Measurements from ENCODE around the gene MAP10. TPM values are rescaled to one million over a fixed set of nuclear protein-coding genes. Genes with fewer than 3 reads are reported as not detected.
"Not testable (repeated sequence)": the region's sequence is repeated elsewhere in the genome, so short reads cannot be mapped to it uniquely, and the experiment has no call there.

The MAP10 gene
- 1.9 and 3.2 TPM in 2 replicates for total RNA-seq (2014; rRNA removed; shearing (Covaris generic); ENCODE audit: low replicate concordance)

DNA sequence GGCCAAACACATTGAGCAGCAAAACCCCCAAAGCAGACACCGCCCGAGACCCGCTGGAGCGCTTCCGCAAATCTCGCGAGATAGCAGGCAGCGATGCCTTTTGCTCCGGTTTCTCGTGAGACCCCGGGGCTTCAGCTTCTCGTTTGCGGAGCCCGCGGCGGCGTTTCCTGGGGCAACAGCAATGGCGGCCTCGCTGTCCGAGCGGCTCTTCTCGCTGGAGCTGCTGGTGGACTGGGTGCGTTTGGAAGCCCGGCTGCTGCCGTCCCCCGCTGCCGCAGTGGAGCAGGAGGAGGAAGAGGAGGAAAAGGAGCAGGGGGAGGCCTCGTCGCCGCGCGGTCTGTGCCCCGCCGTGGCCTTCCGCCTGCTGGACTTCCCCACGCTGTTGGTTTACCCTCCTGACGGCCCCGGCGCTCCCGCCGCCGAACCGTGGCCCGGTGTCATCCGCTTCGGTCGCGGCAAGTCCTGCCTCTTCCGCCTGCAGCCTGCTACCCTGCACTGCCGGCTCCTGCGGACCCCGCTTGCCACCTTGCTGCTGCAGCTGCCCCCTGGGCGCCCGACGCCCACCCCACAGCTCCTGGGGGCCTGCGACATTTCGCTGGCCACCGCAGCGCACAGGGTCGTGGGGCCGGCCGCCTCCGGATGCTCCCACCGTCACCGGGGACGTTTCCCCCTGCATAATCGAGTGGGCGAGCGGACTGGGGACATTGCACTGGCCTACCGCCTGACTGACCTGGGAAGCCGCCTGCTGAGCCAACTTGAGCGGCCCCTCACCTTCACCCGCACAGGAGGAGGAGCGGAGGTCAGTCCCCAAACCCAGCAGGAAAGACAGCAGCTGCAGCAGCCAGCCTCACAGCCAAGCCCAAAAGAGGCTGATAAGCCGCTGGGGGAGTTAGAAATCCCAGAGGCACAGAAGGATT, at the start of gene MAP10:
TSS of gene MAP10 (plus strand) at position 148 of the 917 bp plus-strand sequence. CDS start at position 182, 34 bp downstream.
- Histone ChIP-seq H3K27me3 (no peaks in the 10 kb centered on the region), H3K9me3 (no peaks in the 10 kb centered on the region), H3K4me3 (peak within 1 kb of the TSS; percentile 74), H3K36me3 (no peaks in the 10 kb centered on the region)
- peak; percentile 90 for DNase-seq

- Histone ChIP-seq H3K9me3 (peaks cover 17% of the 10 kb centered on the region), H3K36me3 (no peaks in the 10 kb centered on the region), H3K27me3 (no peaks in the 10 kb centered on the region), H3K4me3 (no peak overlapping the region)
- no peak for DNase-seq
Measured at GRCh38 chr1:232764458-232765251, 40.6 kb upstream of the MAP10 start.

- Histone ChIP-seq H3K4me3 (no peak overlapping the region), H3K9me3 (peaks cover 17% of the 10 kb centered on the region), H3K36me3 (no peaks in the 10 kb centered on the region), H3K27me3 (no peaks in the 10 kb centered on the region)
- no peak for DNase-seq
Measured at GRCh38 chr1:232765542-232765941, 39.7 kb upstream of the MAP10 start.

DNA sequence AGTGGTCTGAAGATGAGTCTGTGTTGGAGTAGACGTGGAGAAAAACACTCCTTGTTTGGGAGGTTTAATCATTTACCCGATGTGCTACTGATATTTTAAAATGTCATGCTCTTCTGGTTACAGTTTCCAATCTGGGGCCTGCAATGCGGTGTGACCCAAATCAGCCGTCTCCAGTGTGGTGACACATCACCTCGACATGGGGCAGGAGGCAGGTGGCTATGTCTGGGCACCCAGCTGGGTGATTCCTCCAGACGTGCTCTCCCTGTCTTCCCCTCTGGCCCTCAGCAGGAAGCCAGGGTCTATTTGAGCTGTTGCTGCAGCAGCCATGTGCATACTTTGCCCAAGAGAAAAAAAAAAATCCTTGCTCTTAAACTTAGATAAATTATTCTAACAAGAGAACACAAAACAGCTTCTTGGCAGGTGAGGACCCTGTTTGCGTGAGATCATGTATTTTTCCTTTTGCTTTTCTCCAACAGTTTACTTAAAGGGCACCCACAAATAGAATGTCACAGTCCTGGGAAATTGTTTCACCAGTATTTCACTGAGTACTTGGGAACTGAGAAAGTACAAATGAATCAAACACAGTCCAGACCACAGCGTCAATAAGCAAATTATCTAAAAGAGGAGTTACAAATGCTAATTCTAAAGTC, 38.9 kb upstream of the MAP10 start:
- no peak for DNase-seq
- no peaks in the 10 kb centered on the region for H3K36me3 ChIP-seq
- H3K4me3 ChIP-seq: no peak overlapping the region
- H3K27me3 ChIP-seq: no peaks in the 10 kb centered on the region
- peaks cover 17% of the 10 kb centered on the region for H3K9me3 ChIP-seq

- Histone ChIP-seq H3K36me3 (no peaks in the 10 kb centered on the region), H3K9me3 (peaks cover 17% of the 10 kb centered on the region), H3K4me3 (no peak overlapping the region), H3K27me3 (no peaks in the 10 kb centered on the region)
- DNase-seq: no peak
Measured at GRCh38 chr1:232766904-232767303, 38.3 kb upstream of the MAP10 start.

- H3K27me3 ChIP-seq: no peaks in the 10 kb centered on the region
- DNase-seq: peak; percentile 77
- H3K9me3 ChIP-seq: peaks cover 17% of the 10 kb centered on the region
- no peaks in the 10 kb centered on the region for H3K36me3 ChIP-seq
- no peak overlapping the region for H3K4me3 ChIP-seq
Measured at GRCh38 chr1:232767305-232768074, 37.7 kb upstream of the MAP10 start.

- Histone ChIP-seq H3K36me3 (no peaks in the 10 kb centered on the region), H3K4me3 (no peak overlapping the region), H3K9me3 (peaks cover 10% of the 10 kb centered on the region), H3K27me3 (no peaks in the 10 kb centered on the region)
- no peak for DNase-seq
Measured at GRCh38 chr1:232768793-232769192, 36.4 kb upstream of the MAP10 start.

DNA sequence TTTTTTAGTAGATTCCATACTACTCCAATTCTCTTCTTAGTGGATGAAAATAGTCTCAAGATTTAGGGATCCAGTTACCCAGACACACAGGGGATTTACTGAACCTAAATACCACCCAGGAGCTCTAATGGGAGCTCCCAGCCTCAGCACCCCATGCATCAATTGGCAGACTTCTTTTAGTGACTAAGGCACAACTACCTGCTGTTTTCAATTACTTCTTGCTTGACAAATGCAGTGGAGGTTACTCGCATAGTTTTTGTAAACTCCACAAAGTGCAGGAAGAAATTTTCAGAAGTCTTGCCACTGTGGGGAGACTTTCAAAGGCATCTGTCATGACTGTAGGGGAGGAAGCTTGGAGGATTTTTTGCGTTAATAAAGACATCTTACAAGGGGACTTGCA, 35.5 kb upstream of the MAP10 start:
- H3K9me3 ChIP-seq: peaks cover 2% of the 10 kb centered on the region; the same call in 1 of the 2 replicates
- H3K27me3 ChIP-seq: no peaks in the 10 kb centered on the region
- DNase-seq: no peak
- H3K4me3 ChIP-seq: no peak overlapping the region
- H3K36me3 ChIP-seq: no peaks in the 10 kb centered on the region

DNA sequence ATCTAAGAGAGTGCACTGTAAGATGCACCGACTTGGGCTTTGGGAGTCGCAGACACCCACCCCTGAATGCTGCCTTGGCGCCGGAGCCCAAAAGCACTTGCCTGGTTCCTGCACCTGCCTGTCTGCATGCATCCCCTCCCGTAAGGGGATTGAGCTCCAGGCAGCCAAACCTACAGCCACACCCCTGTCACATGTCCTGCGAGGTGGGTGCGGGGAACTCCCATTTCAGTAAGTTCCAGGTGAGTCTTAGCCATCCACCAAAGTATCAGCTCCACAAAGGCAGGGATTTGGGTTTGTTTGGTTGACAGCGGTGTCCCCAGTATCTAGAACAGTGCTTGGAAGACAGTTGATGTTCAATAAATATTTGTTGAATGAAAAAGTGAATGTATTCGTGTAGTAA, 31.5 kb upstream of the MAP10 start:
- Histone ChIP-seq H3K27me3 (no peaks in the 10 kb centered on the region), H3K9me3 (no peaks in the 10 kb centered on the region)
- DNase-seq: no peak

GRCh38 chr1:232776526-232777106, 28.6 kb upstream of the MAP10 start:
- Histone ChIP-seq H3K36me3 (no peaks in the 10 kb centered on the region), H3K4me3 (no peak overlapping the region), H3K9me3 (no peaks in the 10 kb centered on the region), H3K27me3 (no peaks in the 10 kb centered on the region)
- DNase-seq: no peak

More for the DNA sequence above, 31.5 kb upstream of the MAP10 start:
- Histone ChIP-seq H3K36me3 (no peaks in the 10 kb centered on the region), H3K4me3 (no peak overlapping the region)

GRCh38 chr1:232780354-232780753, 24.9 kb upstream of the MAP10 start:
- no peak for DNase-seq
- Histone ChIP-seq H3K36me3 (no peaks in the 10 kb centered on the region), H3K27me3 (no peaks in the 10 kb centered on the region), H3K4me3 (no peak overlapping the region), H3K9me3 (no peaks in the 10 kb centered on the region)

DNA sequence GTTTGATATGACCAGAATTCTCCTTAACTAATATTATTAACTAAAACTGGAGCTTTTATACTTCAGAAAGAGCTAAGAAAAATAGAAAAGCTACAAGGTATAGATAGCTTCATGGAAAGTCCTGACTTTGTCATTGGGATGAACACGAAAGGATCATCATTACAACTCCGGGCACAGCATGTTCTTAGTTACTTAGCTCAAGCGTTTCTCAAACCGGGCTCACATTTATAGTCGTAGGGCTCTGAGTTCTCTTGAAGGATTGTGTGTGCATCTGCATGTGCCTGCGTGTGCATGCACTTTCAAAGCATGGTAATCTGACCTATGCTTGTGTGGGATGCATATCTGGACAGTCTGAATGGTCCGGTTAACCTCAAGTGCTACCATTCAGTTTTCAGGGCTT, 20.4 kb upstream of the MAP10 start:
- no peaks in the 10 kb centered on the region for H3K27me3 ChIP-seq
- no peaks in the 10 kb centered on the region for H3K36me3 ChIP-seq
- H3K4me3 ChIP-seq: no peak overlapping the region
- H3K9me3 ChIP-seq: no peaks in the 10 kb centered on the region
- no peak for DNase-seq

- not testable (repeated sequence) for H3K36me3 ChIP-seq, DNase-seq, H3K4me3 ChIP-seq, H3K27me3 ChIP-seq, H3K9me3 ChIP-seq
Measured at GRCh38 chr1:232785630-232786029, 19.6 kb upstream of the MAP10 start.

GRCh38 chr1:232786845-232787455, 18.3 kb upstream of the MAP10 start:
- Histone ChIP-seq H3K36me3 (no peaks in the 10 kb centered on the region), H3K27me3 (0 out of 2 replicates have a peak, but pooled peaks cover 2% of the 10 kb centered on the region), H3K9me3 (no peaks in the 10 kb centered on the region), H3K4me3 (no peak overlapping the region)
- no peak for DNase-seq

- Histone ChIP-seq H3K27me3 (0 out of 2 replicates have a peak, but pooled peaks cover 2% of the 10 kb centered on the region), H3K4me3 (no peak overlapping the region), H3K9me3 (no peaks in the 10 kb centered on the region), H3K36me3 (no peaks in the 10 kb centered on the region)
- no peak for DNase-seq
Measured at GRCh38 chr1:232788235-232788872, 16.9 kb upstream of the MAP10 start.

Data from MG63 (cell line).